SU-DHL-6 (cell line): ENCODE data around the gene KCNA10.

Experiments used
- CTCF ChIP-seq: fragments of 200-600 bp; sonication (generic); IDR thresholded peaks from one replicate; pipeline ENCODE4 v1.5.1; 2017; ENCODE audit warnings: antibody characterized with exemption, mild to moderate bottlenecking, low read length, moderate library complexity; ENCODE audit not compliant: insufficient read depth, poor library complexity, severe bottlenecking
- EZH2phosphoT487 ChIP-seq: fragments of 200-600 bp; sonication (generic), shearing (Covaris generic); conservative IDR thresholded peaks from 2 replicates; pipeline ENCODE4 v1.6.1; 2018; ENCODE audit warnings: mild to moderate bottlenecking, antibody characterized with exemption, low read length, moderate library complexity, mixed read lengths

DNA sequence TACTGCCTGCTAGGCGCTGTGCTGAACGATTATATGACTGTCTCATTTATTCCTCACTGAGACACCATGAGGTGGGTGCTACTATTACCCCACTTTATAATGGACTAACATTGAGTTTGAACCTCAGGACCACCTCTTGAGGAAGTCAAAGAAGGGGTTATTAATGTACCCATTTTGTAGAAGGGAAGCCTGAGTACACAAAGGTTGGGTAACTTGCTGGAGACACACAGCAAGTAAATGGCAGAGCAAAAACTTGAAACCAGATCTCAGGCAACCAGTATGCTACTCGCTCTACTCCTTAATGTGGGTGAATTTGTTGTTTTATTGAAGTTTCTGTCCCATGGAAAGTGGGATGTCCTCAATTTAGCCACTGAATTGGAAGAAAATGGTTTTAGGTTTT is 30.1 kb downstream of the KCNA10 start:
- TF ChIP-seq CTCF = no peak
- no peak for TF ChIP-seq EZH2phosphoT487
